SK-N-SH (cell line): ENCODE measurements around the gene MARF1. TPM values are rescaled to one million over a fixed set of nuclear protein-coding genes. Genes with fewer than 3 reads are reported as not detected.

Experiments used
- CTCF ChIA-PET: fragments of 300-600, 350-600 bp; formaldehyde crosslinking; extraction: SDS; loops from one replicate; lab custom pipeline; 2021; lab: Yijun Ruan, JAX
- POLR2A ChIA-PET: fragments of 350-600 bp; sonication (Branson Sonifier 250); formaldehyde crosslinking; extraction: SDS; loops from one replicate; lab custom pipeline; 2020; ENCODE audit warnings: antibody characterized with exemption, inconsistent platforms; lab: Yijun Ruan, JAX
- DNase-seq: peaks from one replicate; pipeline ENCODE4 v3.0.0; 2012
- H2AFZ ChIP-seq: fragments of 200-600 bp; sonication (generic); 2 replicates; pipeline ENCODE4 v1.8.1; 2016; ENCODE audit warnings: antibody characterized with exemption, mild to moderate bottlenecking, low read depth
- H3F3A ChIP-seq: fragments of 200-600 bp; sonication (generic); replicated peaks from 2 replicates; pipeline ENCODE3; 2016; ENCODE audit warnings: antibody characterized with exemption, mild to moderate bottlenecking; ENCODE audit not compliant: insufficient read depth
- H3K27ac ChIP-seq, 2 experiments: fragments of 200-500 bp in 1 of 2; fragments of 200-600 bp in 1 of 2; sonication (Bioruptor generic) in 1 of 2; sonication (generic), shearing (Covaris generic) in 1 of 2; 2 replicates each; pipeline versions ENCODE4 v1.5.1 to v1.6.1; 2014 to 2016; ENCODE audit warnings: low read depth in 2 of 2, inconsistent platforms in 1 of 2, low read length in 1 of 2, mild to moderate bottlenecking in 1 of 2, mixed read lengths in 1 of 2
- H3K27me3 ChIP-seq: fragments of 200-600 bp; sonication (generic), shearing (Covaris generic); 2 replicates; pipeline ENCODE4 v1.6.1; 2016; ENCODE audit warnings: mixed run types; ENCODE audit not compliant: insufficient read depth
- H3K36me3 ChIP-seq, 2 experiments: fragments of 200-500 bp in 1 of 2; fragments of 200-600 bp in 1 of 2; sonication (Bioruptor generic) in 1 of 2; sonication (generic) in 1 of 2; replicated peaks in 1 of 2; 2 replicates each; pipeline versions ENCODE3 to v1.5.1; 2014 to 2016; ENCODE audit warnings: low read length in 1 of 2, mild to moderate bottlenecking in 1 of 2; ENCODE audit not compliant: insufficient read depth in 2 of 2, control insufficient read depth in 1 of 2
- H3K4me1 ChIP-seq, 2 experiments: fragments of 200-500 bp in 1 of 2; fragments of 200-600 bp in 1 of 2; sonication (Bioruptor generic) in 1 of 2; sonication (generic), shearing (Covaris generic) in 1 of 2; 2 replicates each; pipeline versions ENCODE4 v1.5.1 to v1.6.1; 2014 to 2016; ENCODE audit warnings: low read depth in 1 of 2, low read length in 1 of 2, mixed run types in 1 of 2; ENCODE audit not compliant: insufficient read depth in 2 of 2, control insufficient read depth in 1 of 2
- H3K4me2 ChIP-seq: fragments of 200-600 bp; sonication (generic), shearing (Covaris generic); 2 replicates; pipeline ENCODE4 v1.6.1; 2017; ENCODE audit warnings: mixed run types
- H3K4me3 ChIP-seq, 2 experiments: fragments of 200-500 bp in 1 of 2; fragments of 200-600 bp in 1 of 2; sonication (Bioruptor generic) in 1 of 2; sonication (generic), shearing (Covaris generic) in 1 of 2; 2 replicates each; pipeline versions ENCODE4 v1.5.1 to v1.8.1; 2014 to 2016; ENCODE audit warnings: low read depth in 2 of 2, inconsistent platforms in 1 of 2, low read length in 1 of 2, mild to moderate bottlenecking in 1 of 2, mixed read lengths in 1 of 2, moderate library complexity in 1 of 2
- H3K79me2 ChIP-seq: fragments of 200-600 bp; sonication (generic); 2 replicates; pipeline ENCODE4 v1.8.1; 2017; ENCODE audit warnings: mild to moderate bottlenecking; ENCODE audit not compliant: insufficient read depth
- H3K9ac ChIP-seq: fragments of 200-600 bp; sonication (generic); 2 replicates; pipeline ENCODE4 v1.6.1; 2017; ENCODE audit warnings: mixed run types
- H3K9me2 ChIP-seq: fragments of 200-600 bp; sonication (generic); 2 replicates; pipeline ENCODE4 v1.6.1; 2017; ENCODE audit warnings: mixed run types
- H3K9me3 ChIP-seq: fragments of 200-600 bp; sonication (generic); 2 replicates; pipeline ENCODE4 v1.6.1; 2017; ENCODE audit warnings: mixed run types, mild to moderate bottlenecking, moderate library complexity
- H4K20me1 ChIP-seq: fragments of 200-600 bp; sonication (generic); 2 replicates; pipeline ENCODE4 v1.6.1; 2017; ENCODE audit warnings: mild to moderate bottlenecking, mixed run types; ENCODE audit not compliant: insufficient read depth
- CHD2 ChIP-seq: fragments of 150-350 bp; IDR thresholded peaks from 2 replicates; pipeline ENCODE4 v1.6.1; 2018; ENCODE audit warnings: low read length; ENCODE audit not compliant: partially characterized antibody
- CTCF ChIP-seq: fragments of 200-600 bp; sonication (generic); IDR thresholded peaks from 2 replicates; pipeline ENCODE4 v1.6.1; 2017; ENCODE audit warnings: antibody characterized with exemption, mild to moderate bottlenecking, moderate library complexity
- ELF1 ChIP-seq: IDR thresholded peaks from 2 replicates; pipeline ENCODE4 v1.4.0; 2012
- EP300 ChIP-seq, 2 experiments: IDR thresholded peaks; 2 replicates each; pipeline versions ENCODE4 v1.4.0 to v1.6.1; 2012; ENCODE audit warnings: borderline replicate concordance in 1 of 2, low read depth in 1 of 2, low read length in 1 of 2
- EZH2phosphoT487 ChIP-seq: fragments of 200-600 bp; sonication (generic); IDR thresholded peaks from 2 replicates; pipeline ENCODE4 v1.6.1; 2017; ENCODE audit warnings: low read depth, mixed run types, mild to moderate bottlenecking, antibody characterized with exemption, moderate library complexity, borderline replicate concordance
- FOSL2 ChIP-seq: IDR thresholded peaks from 2 replicates; pipeline ENCODE4 v1.4.0; 2012; ENCODE audit warnings: low read depth, mild to moderate bottlenecking, moderate library complexity, borderline replicate concordance
- GABPA ChIP-seq: IDR thresholded peaks from 2 replicates; pipeline ENCODE4 v1.4.0; 2012; ENCODE audit warnings: low read depth, mild to moderate bottlenecking
- GATA2 ChIP-seq: sonication (generic); formaldehyde crosslinking; IDR thresholded peaks from 2 replicates; pipeline ENCODE4 v1.5.0; 2020; ENCODE audit warnings: mild to moderate bottlenecking, missing genetic modification reagents
- IRF3 ChIP-seq: fragments of 150-350 bp; IDR thresholded peaks from 2 replicates; pipeline ENCODE4 v1.6.1; 2016; ENCODE audit warnings: mild to moderate bottlenecking, low read depth, low read length
- JUND ChIP-seq: IDR thresholded peaks from 2 replicates; pipeline ENCODE4 v1.4.0; 2012
- MEF2A ChIP-seq: IDR thresholded peaks from 2 replicates; pipeline ENCODE4 v1.4.0; 2012; ENCODE audit warnings: low read depth, borderline replicate concordance
- MXI1 ChIP-seq: IDR thresholded peaks from 2 replicates; pipeline ENCODE4 v1.6.1; 2012; ENCODE audit warnings: mild to moderate bottlenecking, low read depth, low read length, improper control_type of control experiment
- NFIC ChIP-seq: IDR thresholded peaks from 2 replicates; pipeline ENCODE4 v1.4.0; 2012; ENCODE audit warnings: borderline replicate concordance
- POLR2AphosphoS5 ChIP-seq: IDR thresholded peaks from 2 replicates; pipeline ENCODE4 v1.6.1; 2012; ENCODE audit warnings: low read depth, low read length
- RFX5 ChIP-seq: IDR thresholded peaks from 2 replicates; pipeline ENCODE4 v1.6.1; 2012; ENCODE audit warnings: mild to moderate bottlenecking, improper control_type of control experiment, low read length
- USF2 ChIP-seq: fragments of 150-350 bp; IDR thresholded peaks from 2 replicates; pipeline ENCODE4 v1.6.1; 2017; ENCODE audit warnings: antibody characterized with exemption, low read length, low read depth, borderline replicate concordance
- ZBTB33 ChIP-seq: IDR thresholded peaks from 2 replicates; pipeline ENCODE4 v1.4.0; 2012; ENCODE audit warnings: low read depth, borderline replicate concordance
- WGBS: methylation state at CpG from one replicate; pipeline ENCODE4 v1.1.6; 2017; ENCODE audit warnings: low lambda C conversion rate; 5-methylcytosine and 5-hydroxymethylcytosine counted together
- polyA plus RNA-seq, 3 experiments: library from polyadenylated mRNA; depleted of rRNA; stranded (reverse); fragments of >200 nt; gene quantifications; 2 replicates each; pipeline ENCODE4 v1.2.3, GENCODE V29; 2012
- TF ChIP-seq, protein P1 (sequence below): IDR thresholded peaks from 2 replicates; pipeline ENCODE4 v1.4.0; 2012; ENCODE audit warnings: low read depth, borderline replicate concordance
- TF ChIP-seq, protein P2 (sequence below): IDR thresholded peaks from 2 replicates; pipeline ENCODE4 v1.4.0; 2012; ENCODE audit warnings: low read depth

The MARF1 gene
- polyA plus RNA-seq, 1 of the 3 experiments (the other 2 are of a cell fraction): 10.3 TPM

DNA sequence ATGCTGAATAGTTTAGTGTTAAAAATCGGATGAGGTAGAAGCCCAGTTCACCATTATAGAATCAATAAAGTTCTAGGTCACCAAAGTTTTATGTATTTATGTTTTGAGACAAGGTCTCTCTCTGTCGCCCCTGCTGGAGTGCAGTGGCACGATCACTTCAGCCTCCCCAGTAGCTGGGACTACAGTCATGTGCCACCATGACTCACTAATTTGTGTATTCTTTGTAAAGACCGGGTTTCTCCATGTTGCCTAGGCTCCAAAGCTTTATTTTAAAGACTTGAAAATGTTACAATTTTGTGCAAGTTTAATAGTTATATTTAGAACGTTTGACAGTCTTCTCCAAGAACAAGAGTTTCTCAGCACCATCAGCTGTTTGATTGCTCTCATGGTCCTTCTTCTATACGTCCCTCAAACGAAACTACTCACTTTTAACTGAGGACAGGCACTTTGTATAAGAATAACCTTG, 39.2 kb upstream of the MARF1 start:
- H2AFZ ChIP-seq: no peak overlapping the region
- H3K9ac ChIP-seq: no peak overlapping the region
- CTCF ChIA-PET: interaction anchor here (0.9 to 1.5 kb wide), 3 partner anchors 14 to 32 kb away, joined by 3 to 4 read pairs (median 4); partner anchors contain the start of gene NDE1
- H3K9me3 ChIP-seq: no peaks in the 10 kb centered on the region
- H3K36me3 ChIP-seq: peaks cover 7 to 26% of the 10 kb centered on the region in 2 experiments
- H3F3A ChIP-seq: peaks cover 5% of the 10 kb centered on the region
- H3K9me2 ChIP-seq: no peaks in the 10 kb centered on the region
- DNase-seq: no peak
- WGBS: 55% methylated on average over 7 of the region's 7 CpGs
- peaks cover 39% of the 10 kb centered on the region for H3K79me2 ChIP-seq
- no peaks in the 10 kb centered on the region; a peak in 1 of 4 replicates for H3K4me1 ChIP-seq
- H4K20me1 ChIP-seq: no peaks in the 10 kb centered on the region
- H3K27ac ChIP-seq: peak overlapping the region in 1 of 2 experiments; percentile 47; a peak in 2 of 4 replicates
- no peak overlapping the region for H3K4me2 ChIP-seq
- no peaks in the 10 kb centered on the region for H3K27me3 ChIP-seq
- H3K4me3 ChIP-seq: no peak overlapping the region
- POLR2A ChIA-PET: no interaction called here
- no peak for TF ChIP-seq GABPA
- TF ChIP-seq CTCF: peak; percentile 67
- no peak for TF ChIP-seq IRF3
- TF ChIP-seq, protein P1, sequence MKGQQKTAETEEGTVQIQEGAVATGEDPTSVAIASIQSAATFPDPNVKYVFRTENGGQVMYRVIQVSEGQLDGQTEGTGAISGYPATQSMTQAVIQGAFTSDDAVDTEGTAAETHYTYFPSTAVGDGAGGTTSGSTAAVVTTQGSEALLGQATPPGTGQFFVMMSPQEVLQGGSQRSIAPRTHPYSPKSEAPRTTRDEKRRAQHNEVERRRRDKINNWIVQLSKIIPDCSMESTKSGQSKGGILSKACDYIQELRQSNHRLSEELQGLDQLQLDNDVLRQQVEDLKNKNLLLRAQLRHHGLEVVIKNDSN: peak; percentile 63; the same call in 1 of the 2 replicates
- TF ChIP-seq, protein P2, sequence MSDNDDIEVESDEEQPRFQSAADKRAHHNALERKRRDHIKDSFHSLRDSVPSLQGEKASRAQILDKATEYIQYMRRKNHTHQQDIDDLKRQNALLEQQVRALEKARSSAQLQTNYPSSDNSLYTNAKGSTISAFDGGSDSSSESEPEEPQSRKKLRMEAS: no peak
- TF ChIP-seq GATA2 (CRISPR knock-in tag): no peak
- TF ChIP-seq POLR2AphosphoS5: no peak
- TF ChIP-seq EP300 (IDR thresholded peaks at IDR 0.05; ENCODE audit: borderline replicate concordance in 1 of 2, low read depth in 1 of 2, low read length in 1 of 2): no peak
- TF ChIP-seq JUND: no peak
- no peak for TF ChIP-seq MXI1
- TF ChIP-seq EZH2phosphoT487: no peak
- TF ChIP-seq RFX5: no peak
- TF ChIP-seq FOSL2: peak; percentile 23; the same call in 1 of the 2 replicates
- TF ChIP-seq ZBTB33: no peak
- no peak for TF ChIP-seq ELF1
- no peak for TF ChIP-seq MEF2A
- TF ChIP-seq NFIC: no peak
- no peak for TF ChIP-seq CHD2
- no peak for TF ChIP-seq USF2
